OCI-LY3 (cell line): ENCODE data around the gene MGP.

Experiments used
- CTCF ChIP-seq: fragments of 200-600, 300-600 bp; sonication (generic); IDR thresholded peaks from 2 replicates; pipeline ENCODE4 v1.5.1; 2014; ENCODE audit warnings: antibody characterized with exemption, low read length, low read depth
- EZH2phosphoT487 ChIP-seq: fragments of 200-600 bp; shearing (Covaris generic); IDR thresholded peaks from 2 replicates; pipeline ENCODE4 v1.6.1; 2018; ENCODE audit warnings: antibody characterized with exemption, mixed run types, low read depth

- TF ChIP-seq CTCF (no peak), EZH2phosphoT487 (no peak)
These were observed 14.4 kb downstream of the MGP start for GRCh38 chr12:14871247-14871646.
